ENCODE measurements around the gene FAM241A. TPM values are rescaled to one million over a fixed set of nuclear protein-coding genes. Genes with fewer than 3 reads are reported as not detected.
A peak's percentile ranks its signal among the peaks of the same experiment; 100 is the strongest.

FAM241A gene
- total and polyA plus RNA-seq, 2 of the 13 experiments (the other 11 are each of a cell fraction or from before 2014, with no cell fraction given), result 0.61 to 0.69 TPM

- TF ChIP-seq CEBPZ (IDR thresholded peaks at IDR 0.05; ENCODE audit: low read length) (no peak), RARG (CRISPR knock-in tag; IDR thresholded peaks at IDR 0.05; ENCODE audit: low read depth) (no peak), ESRRA (CRISPR knock-in tag; IDR thresholded peaks at IDR 0.05; ENCODE audit: low read depth) (peak; percentile 74), RERE (CRISPR knock-in tag; IDR thresholded peaks at IDR 0.05; ENCODE audit: low read depth) (peak; percentile 75), ZNF776 (CRISPR knock-in tag; IDR thresholded peaks at IDR 0.05) (no peak), E2F2 (CRISPR knock-in tag; IDR thresholded peaks at IDR 0.05; ENCODE audit: borderline replicate concordance) (no peak), NCOA1 (CRISPR knock-in tag; IDR thresholded peaks at IDR 0.05) (no peak), MNT (IDR thresholded peaks at IDR 0.05) (peak; percentile 64), PHF21A (CRISPR knock-in tag; IDR thresholded peaks at IDR 0.05) (peak; percentile 98), HOXA5 (CRISPR knock-in tag; IDR thresholded peaks at IDR 0.05) (peak; percentile 43; the same call in 1 of the 2 replicates), ZNF577 (CRISPR knock-in tag; IDR thresholded peaks at IDR 0.05; ENCODE audit: borderline replicate concordance, low read depth) (no peak), ZFP90 (CRISPR knock-in tag; IDR thresholded peaks at IDR 0.05; ENCODE audit: borderline replicate concordance) (no peak), ZSCAN9 (CRISPR knock-in tag; IDR thresholded peaks at IDR 0.05; ENCODE audit: borderline replicate concordance) (peak; percentile 76)
Observed at GRCh38 chr4:112230879-112231778, 85.9 kb downstream of the FAM241A start (continued).

All from HepG2 (cell line).